GM19238 (cell line): ENCODE results near the gene CHST11.

Experiments used
- DNase-seq: peaks from one replicate; pipeline ENCODE4 v3.0.0; 2011; ENCODE audit warnings: low spot score; ENCODE audit not compliant: insufficient read length

Gene CHST11

DNA sequence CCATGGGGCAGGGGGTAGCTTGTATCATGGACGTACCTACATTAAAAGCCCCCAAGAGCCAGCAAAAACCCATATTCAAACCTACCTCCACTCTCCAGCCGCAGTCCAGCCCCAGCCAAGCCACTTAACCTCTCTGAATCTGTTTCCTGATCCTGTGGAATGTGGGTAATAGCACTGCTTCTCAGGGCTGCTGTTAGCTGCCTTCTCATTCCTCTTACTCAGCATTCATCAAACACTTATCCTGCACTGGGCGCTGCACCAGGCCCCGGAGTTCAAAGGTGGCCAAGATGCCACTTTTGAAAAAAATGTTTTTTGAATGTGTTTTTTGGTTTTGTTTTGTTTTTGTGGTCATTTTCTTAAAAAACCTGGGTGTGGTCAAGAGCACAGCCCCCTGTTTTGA, 237.4 kb downstream of the CHST11 start:
- no peak for DNase-seq

DNA sequence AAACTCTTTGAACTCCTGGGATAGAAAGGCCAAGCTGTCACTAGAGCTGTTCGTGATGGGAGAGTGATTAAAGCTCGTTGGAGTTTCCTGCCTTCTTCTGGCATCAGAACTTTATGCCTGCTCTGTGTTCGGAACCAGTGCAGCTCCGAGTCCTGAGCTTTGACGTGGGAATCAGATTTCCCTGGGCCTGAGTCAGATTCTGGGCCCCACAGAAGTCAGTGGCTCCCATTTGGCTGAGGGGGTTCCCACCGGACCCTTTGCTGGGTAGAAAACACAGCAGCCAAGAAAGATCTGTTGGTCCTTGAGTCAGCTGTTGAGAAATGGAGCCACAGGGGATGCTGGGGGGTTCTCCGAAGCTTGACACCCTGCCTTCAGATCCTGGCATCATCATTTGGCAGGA, 238.0 kb downstream of the CHST11 start:
- no peak for DNase-seq

- DNase-seq = no peak
Measured at GRCh38 chr12:104695453-104696148, 238.9 kb downstream of the CHST11 start.

DNA sequence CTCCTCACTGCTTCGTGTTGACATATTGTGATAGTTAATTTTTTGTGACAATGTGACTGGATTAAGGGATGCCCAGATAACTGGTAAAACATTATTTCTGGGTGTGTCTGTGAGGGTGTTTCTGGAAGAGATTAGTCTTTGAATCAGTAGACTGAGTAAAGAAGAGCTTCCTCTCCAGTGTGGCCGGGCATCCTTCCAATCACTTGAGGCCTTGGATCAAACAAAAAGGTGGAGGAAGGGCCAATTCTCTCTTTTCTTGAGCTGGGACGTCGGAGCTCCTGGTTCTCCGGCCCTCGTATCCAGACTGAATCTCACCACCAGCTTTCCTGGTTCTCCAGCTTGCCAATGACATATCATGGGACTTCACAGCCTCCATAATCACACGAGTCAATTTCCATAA, 240.4 kb downstream of the CHST11 start:
- no peak for DNase-seq

DNA sequence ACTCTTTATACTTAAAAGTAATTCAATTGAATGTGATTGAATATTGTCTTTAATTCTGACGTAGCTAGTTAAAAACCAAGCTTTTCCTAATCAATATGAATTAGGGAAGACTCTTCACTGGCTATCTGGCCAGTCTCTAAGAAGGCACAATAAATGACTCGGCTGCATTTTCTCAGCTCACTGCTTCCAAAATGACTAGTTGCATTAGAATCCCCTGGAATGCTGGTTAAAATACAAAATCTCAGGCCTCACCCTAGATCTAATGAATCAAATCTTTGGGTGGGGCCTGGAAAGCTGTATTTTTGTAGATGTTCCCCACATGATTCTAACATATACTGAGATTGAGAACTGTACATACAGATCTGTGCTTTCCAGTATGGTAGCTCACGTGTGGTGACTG, 242.1 kb downstream of the CHST11 start:
- DNase-seq = no peak

- DNase-seq = peak; percentile 32
Measured at GRCh38 chr12:104699489-104700190, 242.9 kb downstream of the CHST11 start.

DNA sequence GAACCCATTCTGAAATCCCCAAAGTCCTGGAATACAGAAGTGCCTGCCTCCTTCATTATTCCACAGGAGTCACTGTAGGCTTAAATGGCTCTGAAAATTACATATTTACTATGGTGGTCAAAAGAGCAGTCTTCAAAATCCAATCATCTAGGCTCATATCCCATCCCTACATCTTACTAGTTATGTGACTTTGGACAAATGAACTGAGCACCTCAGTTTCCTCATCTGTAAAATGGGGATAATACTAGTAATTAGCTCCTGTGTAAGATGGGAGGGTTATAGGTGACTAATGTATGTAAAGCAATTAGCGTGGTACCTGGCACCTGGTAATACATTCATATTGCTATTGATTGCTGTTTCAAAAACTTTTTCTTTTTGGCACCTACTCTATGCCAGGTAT, 243.6 kb downstream of the CHST11 start:
- DNase-seq = no peak

DNA sequence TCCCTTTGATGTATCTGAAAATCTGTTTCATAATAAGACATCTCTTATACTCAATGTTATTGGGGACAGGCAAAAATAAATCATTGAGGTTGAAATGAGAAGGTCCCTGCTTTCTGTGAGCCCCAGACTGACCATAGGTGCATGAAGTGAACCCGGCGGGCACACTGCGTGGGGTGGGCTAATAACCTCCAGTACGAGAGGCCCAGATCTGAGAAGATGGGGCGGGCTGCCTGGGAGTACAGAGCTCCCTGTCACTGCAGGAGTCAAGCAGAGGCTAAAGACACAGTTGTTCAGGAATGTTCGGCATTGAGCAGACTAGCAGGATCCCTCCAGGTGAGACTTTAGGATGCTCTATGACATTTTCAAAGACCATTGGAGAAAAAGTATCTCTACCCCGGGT, 244.6 kb downstream of the CHST11 start:
- no peak for DNase-seq

- DNase-seq = no peak
Measured at GRCh38 chr12:104701756-104702155, 245.0 kb downstream of the CHST11 start.

DNA sequence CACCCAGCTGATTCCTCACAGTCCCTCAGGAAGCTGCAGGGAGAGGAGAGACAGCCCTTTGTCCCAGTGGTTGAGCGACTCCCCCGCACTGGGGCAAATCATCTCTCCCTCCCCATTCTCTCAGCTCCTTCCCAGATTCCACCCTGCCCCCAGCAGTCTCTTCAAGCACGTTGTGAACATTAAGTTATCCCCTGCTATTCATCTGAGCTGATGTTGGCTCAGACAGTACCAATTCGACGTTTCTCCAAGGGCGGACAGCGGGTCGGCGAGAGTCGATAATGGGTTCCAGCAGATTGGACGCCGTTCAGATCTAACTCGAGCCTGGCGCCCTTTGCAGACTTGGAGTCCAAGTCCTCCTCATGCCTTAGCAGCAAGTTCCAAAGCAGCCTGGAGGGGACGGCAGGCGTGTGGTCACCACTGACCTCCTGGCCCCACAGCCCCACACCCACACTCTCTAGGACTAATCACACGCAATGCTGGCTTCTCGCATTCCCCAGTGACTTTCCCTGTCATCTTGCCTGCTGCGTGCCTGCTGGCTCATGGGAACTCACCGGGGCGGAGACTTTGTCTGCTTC, 245.9 kb downstream of the CHST11 start:
- no peak for DNase-seq

DNA sequence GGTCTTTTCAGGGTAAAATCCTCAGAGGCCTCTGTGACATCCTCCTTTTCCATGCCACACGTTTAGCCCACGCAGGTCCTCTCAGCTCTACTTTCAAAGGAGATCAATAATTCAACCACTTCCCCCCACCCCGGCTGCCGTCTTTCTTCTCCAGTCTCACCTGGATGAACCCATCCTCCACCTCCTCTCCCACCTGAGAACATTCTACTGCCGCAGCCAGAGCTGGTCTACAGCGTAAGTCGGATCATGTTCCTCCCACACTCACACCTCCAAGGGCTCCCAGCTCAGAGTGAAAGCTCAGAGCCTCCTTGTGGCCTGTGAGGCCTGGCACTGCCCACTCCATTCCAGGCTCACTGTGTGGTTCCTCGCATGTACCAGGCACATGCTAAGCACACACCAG, 246.6 kb downstream of the CHST11 start:
- no peak for DNase-seq

- no peak for DNase-seq
Measured at GRCh38 chr12:104704224-104704779, 247.6 kb downstream of the CHST11 start.

DNA sequence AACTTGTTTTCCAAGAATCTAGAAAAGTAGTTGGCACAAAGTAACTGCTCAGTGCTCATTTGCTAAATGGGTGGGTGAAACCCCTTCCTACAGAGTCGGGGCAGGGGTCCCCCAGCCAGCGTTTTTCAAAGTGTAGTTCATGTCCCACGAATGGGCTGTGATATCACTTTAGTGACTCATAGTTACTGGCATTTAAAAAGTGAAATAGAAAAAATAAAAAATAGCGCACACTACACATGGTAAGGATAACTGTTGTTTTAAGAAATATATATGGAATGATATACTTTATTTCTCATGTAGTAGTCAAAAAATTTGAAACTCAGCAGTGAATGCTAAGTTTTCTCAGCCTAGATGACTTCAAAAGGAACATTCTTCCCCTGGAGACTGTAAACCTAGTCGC, 250.4 kb downstream of the CHST11 start:
- DNase-seq = no peak

GRCh38 chr12:104707794-104708558, 251.2 kb downstream of the CHST11 start:
- no peak for DNase-seq

- DNase-seq = no peak
Measured at GRCh38 chr12:104708891-104709290, 252.1 kb downstream of the CHST11 start.

- DNase-seq = no peak
Measured at GRCh38 chr12:104709692-104710435, 253.1 kb downstream of the CHST11 start.

GRCh38 chr12:104710940-104711689, 254.4 kb downstream of the CHST11 start:
- DNase-seq = no peak

DNA sequence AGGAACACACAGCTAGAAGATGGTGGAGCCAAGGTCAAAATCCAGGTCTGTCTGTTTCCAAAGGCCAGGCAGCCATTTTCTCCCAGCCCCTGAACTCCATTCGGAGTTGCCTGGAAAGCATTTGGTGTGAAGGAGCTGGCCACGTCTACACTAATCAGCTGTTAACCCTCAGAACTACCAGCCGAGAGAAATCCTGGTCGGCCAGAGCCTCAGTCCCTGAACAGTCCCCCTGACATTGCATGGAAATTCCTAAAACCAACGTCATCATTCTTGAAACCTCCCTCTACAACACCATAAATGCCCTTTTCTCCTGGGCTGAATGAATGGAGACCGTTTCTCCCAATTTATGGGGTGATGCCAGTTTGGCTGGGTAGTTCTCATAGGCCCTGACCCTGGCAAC, 255.7 kb downstream of the CHST11 start:
- DNase-seq = no peak

- DNase-seq = no peak
Measured at GRCh38 chr12:104712968-104713367, 256.2 kb downstream of the CHST11 start.

- no peak for DNase-seq
Measured at GRCh38 chr12:104713444-104713843, 256.7 kb downstream of the CHST11 start.
